SJSA1 (cell line): ENCODE measurements around the gene PLXNB3. TPM values are rescaled to one million over a fixed set of nuclear protein-coding genes. Genes with fewer than 3 reads are reported as not detected.
A peak's percentile ranks its signal among the peaks of the same experiment; 100 is the strongest.

Source experiments
- DNase-seq, 2 experiments: peaks; one replicate each; pipeline ENCODE4 v3.0.0-alpha.2; 2015 to 2020; ENCODE audit warnings: low spot score in 2 of 2, low read depth in 1 of 2
- H3K27ac ChIP-seq: fragments of 250-450 bp; sonication (Bioruptor Pico); 2 replicates; pipeline ENCODE4 v1.5.1; 2020; ENCODE audit warnings: mild to moderate bottlenecking, moderate library complexity
- H3K27me3 ChIP-seq: fragments of 250-450 bp; sonication (Bioruptor Pico); replicated peaks from 2 replicates; pipeline ENCODE4 v1.5.1; 2020; ENCODE audit warnings: mild to moderate bottlenecking, moderate library complexity
- H3K36me3 ChIP-seq: fragments of 250-450 bp; sonication (Bioruptor Pico); 2 replicates; pipeline ENCODE4 v1.5.1; 2020; ENCODE audit warnings: mild to moderate bottlenecking
- H3K4me1 ChIP-seq: fragments of 250-450 bp; sonication (Bioruptor Pico); replicated peaks from 2 replicates; pipeline ENCODE4 v1.6.1; 2021; ENCODE audit warnings: mild to moderate bottlenecking
- H3K4me3 ChIP-seq: fragments of 250-450 bp; sonication (Bioruptor Pico); 2 replicates; pipeline ENCODE4 v1.5.1; 2020; ENCODE audit warnings: mild to moderate bottlenecking
- H3K9me3 ChIP-seq: fragments of 250-450 bp; sonication (Bioruptor Pico); replicated peaks from 2 replicates; pipeline ENCODE4 v1.5.1; 2020; ENCODE audit warnings: mild to moderate bottlenecking
- total RNA-seq: library from RNA; depleted of rRNA; stranded (reverse); fragments of >200 nt; shearing (Covaris generic); gene quantifications from 2 replicates; pipeline ENCODE4 v1.2.3, GENCODE V29; 2014

Gene PLXNB3
- total RNA-seq, 1 experiment from 2014 or later: 1.3 TPM

GRCh38 chrX:153793291-153793690 lies 29.2 kb downstream of the PLXNB3 start:
- peaks cover 24% of the 10 kb centered on the region for H3K36me3 ChIP-seq
- no peak for DNase-seq
- H3K4me1 ChIP-seq: peaks cover 15% of the 10 kb centered on the region
- peak overlapping the region; percentile 93 for H3K4me3 ChIP-seq
- H3K27ac ChIP-seq: peak overlapping the region; percentile 91
- no peaks in the 10 kb centered on the region for H3K9me3 ChIP-seq
- H3K27me3 ChIP-seq: no peaks in the 10 kb centered on the region

- H3K9me3 ChIP-seq: no peaks in the 10 kb centered on the region
- peaks cover 15% of the 10 kb centered on the region for H3K4me1 ChIP-seq
- H3K27me3 ChIP-seq: no peaks in the 10 kb centered on the region
- H3K4me3 ChIP-seq: peak within 1 kb of the TSS; percentile 93
- peak; percentile 93 to 97 for DNase-seq
- peaks cover 22% of the 10 kb centered on the region for H3K36me3 ChIP-seq
- H3K27ac ChIP-seq: peak within 1 kb of the TSS; percentile 91
Measured at GRCh38 chrX:153794018-153794896, 30.2 kb downstream of the PLXNB3 start, which contains the start of the genes IDH3G and SSR4. Gene IDH3G, minus strand, starts transcription at chrX:153794375. Its CDS starts 49 bp downstream, at chrX:153794326. Gene SSR4, plus strand, starts transcription at chrX:153794668. Its CDS starts 20 bp downstream, at chrX:153794688.

GRCh38 chrX:153794897-153795816 lies 31.1 kb downstream of the PLXNB3 start:
- Histone ChIP-seq H3K27me3 (no peaks in the 10 kb centered on the region), H3K4me1 (peaks cover 15% of the 10 kb centered on the region), H3K27ac (peak overlapping the region; percentile 44), H3K4me3 (peak overlapping the region; percentile 93), H3K36me3 (peaks cover 22% of the 10 kb centered on the region), H3K9me3 (no peaks in the 10 kb centered on the region)
- peak in 1 of 2 experiments; percentile 4 for DNase-seq

- Histone ChIP-seq H3K4me1 (peaks cover 15% of the 10 kb centered on the region), H3K27me3 (no peaks in the 10 kb centered on the region), H3K27ac (no peak overlapping the region), H3K36me3 (peaks cover 16% of the 10 kb centered on the region), H3K9me3 (no peaks in the 10 kb centered on the region), H3K4me3 (no peak overlapping the region)
- no peak for DNase-seq
Measured at GRCh38 chrX:153797415-153798015, 33.5 kb downstream of the PLXNB3 start.

GRCh38 chrX:153799326-153799725 lies 35.3 kb downstream of the PLXNB3 start:
- Histone ChIP-seq H3K4me3 (no peak overlapping the region), H3K4me1 (peaks cover 9% of the 10 kb centered on the region), H3K27ac (no peak overlapping the region), H3K27me3 (no peaks in the 10 kb centered on the region), H3K9me3 (no peaks in the 10 kb centered on the region), H3K36me3 (peaks cover 16% of the 10 kb centered on the region)
- no peak for DNase-seq

GRCh38 chrX:153800177-153800722 lies 36.2 kb downstream of the PLXNB3 start:
- Histone ChIP-seq H3K4me3 (no peak overlapping the region), H3K9me3 (no peaks in the 10 kb centered on the region), H3K27me3 (no peaks in the 10 kb centered on the region), H3K4me1 (peaks cover 9% of the 10 kb centered on the region), H3K36me3 (peaks cover 12% of the 10 kb centered on the region), H3K27ac (no peak overlapping the region)
- no peak for DNase-seq

- H3K9me3 ChIP-seq: no peaks in the 10 kb centered on the region
- H3K36me3 ChIP-seq: peaks cover 12% of the 10 kb centered on the region
- no peak overlapping the region for H3K27ac ChIP-seq
- peaks cover 4% of the 10 kb centered on the region for H3K4me1 ChIP-seq
- no peaks in the 10 kb centered on the region for H3K27me3 ChIP-seq
- DNase-seq: no peak
- H3K4me3 ChIP-seq: no peak overlapping the region
Measured at GRCh38 chrX:153800746-153801145, 36.7 kb downstream of the PLXNB3 start.

GRCh38 chrX:153801669-153802068 lies 37.6 kb downstream of the PLXNB3 start:
- H3K4me1 ChIP-seq: no peaks in the 10 kb centered on the region
- H3K9me3 ChIP-seq: no peaks in the 10 kb centered on the region
- H3K36me3 ChIP-seq: peaks cover 4% of the 10 kb centered on the region; the same call in 1 of the 2 replicates
- no peaks in the 10 kb centered on the region for H3K27me3 ChIP-seq
- no peak overlapping the region for H3K4me3 ChIP-seq
- no peak for DNase-seq
- H3K27ac ChIP-seq: no peak overlapping the region

GRCh38 chrX:153802513-153803045 lies 38.5 kb downstream of the PLXNB3 start:
- no peak for DNase-seq
- H3K4me3 ChIP-seq: no peak overlapping the region
- H3K36me3 ChIP-seq: peaks cover 1% of the 10 kb centered on the region; the same call in 1 of the 2 replicates
- no peaks in the 10 kb centered on the region for H3K27me3 ChIP-seq
- H3K9me3 ChIP-seq: no peaks in the 10 kb centered on the region
- no peak overlapping the region for H3K27ac ChIP-seq
- no peaks in the 10 kb centered on the region for H3K4me1 ChIP-seq

- Histone ChIP-seq H3K4me3 (no peak overlapping the region), H3K27ac (no peak overlapping the region), H3K27me3 (no peaks in the 10 kb centered on the region), H3K9me3 (no peaks in the 10 kb centered on the region), H3K4me1 (no peaks in the 10 kb centered on the region), H3K36me3 (no peaks in the 10 kb centered on the region; the same call in 1 of the 2 replicates)
- DNase-seq: no peak
Measured at GRCh38 chrX:153803211-153804099, 39.4 kb downstream of the PLXNB3 start.

GRCh38 chrX:153804100-153804595 lies 40.1 kb downstream of the PLXNB3 start:
- Histone ChIP-seq H3K9me3 (no peaks in the 10 kb centered on the region), H3K4me1 (no peaks in the 10 kb centered on the region), H3K27ac (no peak overlapping the region), H3K4me3 (no peak overlapping the region), H3K36me3 (no peaks in the 10 kb centered on the region; the same call in 1 of the 2 replicates), H3K27me3 (no peaks in the 10 kb centered on the region)
- no peak for DNase-seq

GRCh38 chrX:153804621-153805020 lies 40.6 kb downstream of the PLXNB3 start:
- no peak overlapping the region for H3K4me3 ChIP-seq
- H3K27ac ChIP-seq: no peak overlapping the region
- no peaks in the 10 kb centered on the region for H3K4me1 ChIP-seq
- H3K9me3 ChIP-seq: no peaks in the 10 kb centered on the region
- DNase-seq: no peak
- no peaks in the 10 kb centered on the region for H3K27me3 ChIP-seq
- H3K36me3 ChIP-seq: no peaks in the 10 kb centered on the region
